ENCODE results near the gene SLC9A9.

DNA sequence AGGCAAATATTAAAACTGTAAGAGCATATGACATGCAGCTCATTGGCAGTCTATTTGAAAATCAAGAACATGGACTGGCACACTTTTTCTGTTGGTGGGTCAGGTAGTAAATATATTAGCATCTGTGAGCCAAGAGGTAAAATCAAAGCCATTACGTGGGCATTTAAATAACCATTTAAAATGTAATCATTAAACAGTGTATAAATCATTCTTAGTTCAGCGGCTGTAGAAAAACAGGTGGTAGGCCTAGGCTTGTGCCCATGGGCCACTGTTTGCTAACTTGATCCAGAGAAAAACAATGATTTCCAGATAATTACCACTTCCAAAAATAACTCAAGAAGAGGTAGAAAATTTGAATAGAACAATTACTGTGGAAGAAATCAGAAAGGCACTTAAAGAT is 623.6 kb downstream of the SLC9A9 start:
- TF ChIP-seq, protein P1, sequence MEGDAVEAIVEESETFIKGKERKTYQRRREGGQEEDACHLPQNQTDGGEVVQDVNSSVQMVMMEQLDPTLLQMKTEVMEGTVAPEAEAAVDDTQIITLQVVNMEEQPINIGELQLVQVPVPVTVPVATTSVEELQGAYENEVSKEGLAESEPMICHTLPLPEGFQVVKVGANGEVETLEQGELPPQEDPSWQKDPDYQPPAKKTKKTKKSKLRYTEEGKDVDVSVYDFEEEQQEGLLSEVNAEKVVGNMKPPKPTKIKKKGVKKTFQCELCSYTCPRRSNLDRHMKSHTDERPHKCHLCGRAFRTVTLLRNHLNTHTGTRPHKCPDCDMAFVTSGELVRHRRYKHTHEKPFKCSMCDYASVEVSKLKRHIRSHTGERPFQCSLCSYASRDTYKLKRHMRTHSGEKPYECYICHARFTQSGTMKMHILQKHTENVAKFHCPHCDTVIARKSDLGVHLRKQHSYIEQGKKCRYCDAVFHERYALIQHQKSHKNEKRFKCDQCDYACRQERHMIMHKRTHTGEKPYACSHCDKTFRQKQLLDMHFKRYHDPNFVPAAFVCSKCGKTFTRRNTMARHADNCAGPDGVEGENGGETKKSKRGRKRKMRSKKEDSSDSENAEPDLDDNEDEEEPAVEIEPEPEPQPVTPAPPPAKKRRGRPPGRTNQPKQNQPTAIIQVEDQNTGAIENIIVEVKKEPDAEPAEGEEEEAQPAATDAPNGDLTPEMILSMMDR (IDR thresholded peaks at IDR 0.05), result no peak
- TF ChIP-seq POLR2A (IDR thresholded peaks at IDR 0.05; ENCODE audit: low read depth), result no peak

Measured in esophagus muscularis mucosa (tissue), 3 donors.